Epithelial cell of proximal tubule (primary cell): ENCODE results near the gene MISP. TPM values are rescaled to one million over a fixed set of nuclear protein-coding genes. Genes with fewer than 3 reads are reported as not detected.
"Not testable (repeated sequence)": the region's sequence is repeated elsewhere in the genome, so short reads cannot be mapped to it uniquely, and the experiment has no call there.

Experiments
- DNase-seq: peaks from one replicate; pipeline ENCODE4 v3.0.0-alpha.2; 2011; ENCODE audit warnings: low read depth
- H3K4me3 ChIP-seq: 2 replicates; pipeline ENCODE4 v1.5.1; 2011; ENCODE audit warnings: low read depth, mild to moderate bottlenecking, low read length
- CTCF ChIP-seq: conservative IDR thresholded peaks from 2 replicates; pipeline ENCODE4 v1.5.1; 2012; ENCODE audit warnings: low read depth, mild to moderate bottlenecking, low read length
- total RNA-seq: library from RNA; depleted of rRNA; stranded (reverse); fragments of >200 nt; gene quantifications from 2 replicates; pipeline ENCODE4 v1.2.3, GENCODE V29; 2015

Gene MISP
- total RNA-seq, 1 donor from 2014 or later: 41.5 TPM

DNA sequence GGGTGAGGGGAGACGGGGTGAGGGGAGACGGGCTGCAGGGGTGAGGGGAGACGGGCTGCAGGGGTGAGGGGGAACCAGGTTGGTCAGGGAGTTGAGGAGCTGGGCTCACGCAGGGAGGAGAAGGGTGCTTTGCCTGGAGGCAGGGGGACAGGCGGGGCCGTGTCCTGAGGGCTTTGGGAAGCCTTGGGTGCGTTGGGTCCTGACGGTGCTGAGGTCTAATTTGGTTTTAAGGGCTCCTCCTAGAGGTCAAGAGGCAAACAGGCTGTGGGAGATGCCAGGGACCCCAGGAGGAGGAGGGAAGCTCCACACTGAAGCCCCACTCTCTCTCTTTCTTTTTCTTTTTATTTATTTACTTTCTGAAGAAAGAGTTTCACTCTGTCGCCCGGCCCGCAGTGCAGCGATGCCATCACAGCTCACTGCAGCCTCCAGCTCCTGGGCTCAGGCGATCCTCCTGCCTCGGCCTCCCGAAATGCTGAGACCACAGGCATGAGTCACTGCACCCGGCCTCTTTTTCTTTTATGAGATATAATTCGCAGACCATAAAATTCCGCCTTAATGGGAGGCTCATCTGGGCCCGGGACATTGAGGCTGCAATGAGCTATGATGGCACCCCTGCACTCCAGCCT is 9.3 kb upstream of the MISP start:
- no peak overlapping the region for H3K4me3 ChIP-seq
- no peak for DNase-seq
- TF ChIP-seq CTCF: peak; percentile 28

GRCh38 chr19:742540-743075 is 8.3 kb upstream of the MISP start:
- no peak for DNase-seq
- no peak overlapping the region for H3K4me3 ChIP-seq
- no peak for TF ChIP-seq CTCF

GRCh38 chr19:743168-743687 is 7.7 kb upstream of the MISP start:
- TF ChIP-seq CTCF: no peak
- H3K4me3 ChIP-seq: no peak overlapping the region
- no peak for DNase-seq

GRCh38 chr19:745138-745537 is 5.8 kb upstream of the MISP start:
- not testable (repeated sequence) for DNase-seq, H3K4me3 ChIP-seq

GRCh38 chr19:746208-746819 is 4.6 kb upstream of the MISP start:
- DNase-seq: no peak
- TF ChIP-seq CTCF: no peak
- H3K4me3 ChIP-seq: no peak overlapping the region

DNA sequence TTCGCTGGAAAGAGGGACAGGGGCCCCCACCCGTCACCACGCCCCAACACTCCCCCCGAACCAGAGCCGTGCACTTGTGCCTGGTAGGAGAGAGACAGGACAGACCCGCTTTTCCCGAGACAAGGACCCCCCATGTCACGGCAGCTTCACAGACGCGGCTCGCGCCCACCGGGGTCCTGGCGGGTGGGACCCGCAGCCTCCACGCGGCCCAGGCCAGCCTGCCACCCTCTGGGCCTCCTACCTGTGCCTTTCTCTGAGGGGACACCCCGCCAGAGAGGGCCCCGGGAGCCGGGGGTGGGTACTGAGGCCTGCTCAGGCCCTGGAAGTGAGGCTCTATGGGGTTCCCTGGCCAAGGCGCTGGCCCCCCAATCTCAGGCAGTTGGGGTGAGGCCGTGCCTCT is 4.0 kb upstream of the MISP start:
- no peak for DNase-seq
- TF ChIP-seq CTCF: no peak
- H3K4me3 ChIP-seq: no peak overlapping the region

DNA sequence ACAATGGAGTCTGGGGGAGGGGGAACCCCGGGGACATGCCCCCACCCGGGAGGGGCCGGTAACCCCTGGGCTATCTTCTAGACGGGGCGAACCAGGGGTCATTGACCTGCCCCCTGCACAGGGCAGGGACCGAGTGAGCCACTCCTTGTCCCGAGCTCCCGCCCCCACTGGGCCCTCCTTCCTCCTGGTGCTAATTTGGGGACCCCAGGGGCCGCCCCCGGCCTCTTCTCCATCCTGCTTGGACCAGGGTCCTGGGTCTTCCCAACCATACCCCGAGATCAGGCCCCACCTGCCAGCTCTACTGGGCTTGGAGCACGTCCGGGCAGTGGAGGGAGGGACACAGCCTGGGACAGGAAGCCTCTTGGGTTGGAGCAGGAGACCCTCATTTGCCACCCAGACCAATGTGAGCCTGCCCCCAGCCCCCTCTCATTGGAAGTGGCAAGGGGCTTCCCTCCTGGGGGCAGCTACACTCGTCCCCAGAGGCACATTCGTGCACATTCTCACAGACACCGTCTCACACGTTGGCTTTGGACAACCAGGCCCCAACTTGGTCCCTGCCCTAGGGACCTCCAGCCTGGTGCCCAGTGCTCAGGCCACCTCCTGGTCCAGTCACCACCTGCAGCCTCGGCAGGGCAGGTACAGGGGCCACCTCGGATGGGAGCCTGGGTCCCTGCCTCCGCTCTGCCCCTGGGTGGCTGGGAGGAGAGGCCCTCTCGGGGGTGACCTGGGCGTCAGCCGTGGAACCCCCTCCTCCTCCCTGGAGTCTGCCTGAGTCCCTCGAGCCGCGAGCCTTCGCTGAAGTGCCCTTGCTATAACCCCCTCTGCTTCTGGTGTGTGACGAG is 3.3 kb upstream of the MISP start:
- no peak for DNase-seq
- H3K4me3 ChIP-seq: no peak overlapping the region
- TF ChIP-seq CTCF: no peak
